DND-41 (cell line): ENCODE measurements around the gene TTBK1.

Source experiments
- CTCF ChIP-seq: IDR thresholded peaks from 2 replicates; pipeline ENCODE4 v1.5.1; 2012; ENCODE audit warnings: borderline replicate concordance, low read length, moderate library complexity, mild to moderate bottlenecking; ENCODE audit not compliant: poor library complexity, severe bottlenecking; ENCODE audit errors: extremely low read depth
- EZH2 ChIP-seq: IDR thresholded peaks from 3 replicates; pipeline ENCODE4 v1.6.1; 2012; ENCODE audit warnings: borderline replicate concordance, low read depth, mild to moderate bottlenecking, moderate library complexity, low read length, inconsistent platforms; ENCODE audit not compliant: severe bottlenecking

DNA sequence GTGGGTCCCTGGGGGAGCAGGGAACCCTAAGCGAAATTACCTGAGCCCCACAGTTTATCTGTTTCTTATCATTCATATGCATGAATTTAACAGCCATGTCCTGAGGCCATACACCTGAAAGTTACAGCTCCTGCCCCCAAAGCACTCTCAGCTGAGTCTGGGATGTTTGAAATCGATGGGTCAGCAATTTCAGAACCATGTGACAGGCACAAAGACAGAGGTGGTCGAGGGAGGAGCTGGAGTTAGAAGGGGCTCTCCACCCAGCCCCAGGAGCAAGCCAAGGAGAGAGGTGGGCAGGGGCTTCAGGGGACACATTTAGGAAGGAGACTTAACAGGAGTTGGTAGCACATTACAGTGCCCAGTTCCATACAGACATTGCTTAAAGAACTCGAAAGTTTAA lies 14.9 kb downstream of the TTBK1 start:
- TF ChIP-seq CTCF (no peak), EZH2 (no peak)
